ENCODE measurements around the gene EXOC1.

Gene EXOC1, protein sequence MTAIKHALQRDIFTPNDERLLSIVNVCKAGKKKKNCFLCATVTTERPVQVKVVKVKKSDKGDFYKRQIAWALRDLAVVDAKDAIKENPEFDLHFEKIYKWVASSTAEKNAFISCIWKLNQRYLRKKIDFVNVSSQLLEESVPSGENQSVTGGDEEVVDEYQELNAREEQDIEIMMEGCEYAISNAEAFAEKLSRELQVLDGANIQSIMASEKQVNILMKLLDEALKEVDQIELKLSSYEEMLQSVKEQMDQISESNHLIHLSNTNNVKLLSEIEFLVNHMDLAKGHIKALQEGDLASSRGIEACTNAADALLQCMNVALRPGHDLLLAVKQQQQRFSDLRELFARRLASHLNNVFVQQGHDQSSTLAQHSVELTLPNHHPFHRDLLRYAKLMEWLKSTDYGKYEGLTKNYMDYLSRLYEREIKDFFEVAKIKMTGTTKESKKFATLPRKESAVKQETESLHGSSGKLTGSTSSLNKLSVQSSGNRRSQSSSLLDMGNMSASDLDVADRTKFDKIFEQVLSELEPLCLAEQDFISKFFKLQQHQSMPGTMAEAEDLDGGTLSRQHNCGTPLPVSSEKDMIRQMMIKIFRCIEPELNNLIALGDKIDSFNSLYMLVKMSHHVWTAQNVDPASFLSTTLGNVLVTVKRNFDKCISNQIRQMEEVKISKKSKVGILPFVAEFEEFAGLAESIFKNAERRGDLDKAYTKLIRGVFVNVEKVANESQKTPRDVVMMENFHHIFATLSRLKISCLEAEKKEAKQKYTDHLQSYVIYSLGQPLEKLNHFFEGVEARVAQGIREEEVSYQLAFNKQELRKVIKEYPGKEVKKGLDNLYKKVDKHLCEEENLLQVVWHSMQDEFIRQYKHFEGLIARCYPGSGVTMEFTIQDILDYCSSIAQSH

GRCh38 chr4:55853484-55854046 lies at the start of gene EXOC1:
Gene EXOC1, plus strand, starts transcription at chr4:55853648. Its CDS starts 4,676 bp downstream, at chr4:55858324.
- peak within 1 kb of the TSS; percentile 82 for H3K9ac ChIP-seq (ENCODE audit: low read length)
- H3K4me3 ChIP-seq (ENCODE audit: low read length): peak within 1 kb of the TSS; percentile 95
- peak within 1 kb of the TSS; percentile 87 for H3K27ac ChIP-seq (ENCODE audit: low read depth, low read length)
- peaks cover 2% of the 10 kb centered on the region for H3K36me3 ChIP-seq (ENCODE audit: control insufficient read depth, insufficient read depth, low read length)
- peaks cover 8% of the 10 kb centered on the region for H3K4me1 ChIP-seq (ENCODE audit: control insufficient read depth, insufficient read depth, low read length)
- no peaks in the 10 kb centered on the region for H3K27me3 ChIP-seq (ENCODE audit: control insufficient read depth, insufficient read depth, low read length)

- no peaks in the 10 kb centered on the region for H3K36me3 ChIP-seq (ENCODE audit: control insufficient read depth, insufficient read depth, low read length)
- H3K27me3 ChIP-seq (ENCODE audit: control insufficient read depth, insufficient read depth, low read length): no peaks in the 10 kb centered on the region
- H3K27ac ChIP-seq (ENCODE audit: low read depth, low read length): no peak overlapping the region
- H3K4me3 ChIP-seq (ENCODE audit: low read length): no peak overlapping the region
- no peaks in the 10 kb centered on the region for H3K4me1 ChIP-seq (ENCODE audit: control insufficient read depth, insufficient read depth, low read length)
- H3K9ac ChIP-seq (ENCODE audit: low read length): no peak overlapping the region
Observed at GRCh38 chr4:55807556-55807955, 45.9 kb upstream of the EXOC1 start.

GRCh38 chr4:55808186-55808585 lies 45.3 kb upstream of the EXOC1 start:
- Histone ChIP-seq H3K27ac (ENCODE audit: low read depth, low read length) (no peak overlapping the region), H3K4me3 (ENCODE audit: low read length) (no peak overlapping the region), H3K9ac (ENCODE audit: low read length) (no peak overlapping the region), H3K4me1 (ENCODE audit: control insufficient read depth, insufficient read depth, low read length) (no peaks in the 10 kb centered on the region), H3K27me3 (ENCODE audit: control insufficient read depth, insufficient read depth, low read length) (no peaks in the 10 kb centered on the region), H3K36me3 (ENCODE audit: control insufficient read depth, insufficient read depth, low read length) (no peaks in the 10 kb centered on the region)

DNA sequence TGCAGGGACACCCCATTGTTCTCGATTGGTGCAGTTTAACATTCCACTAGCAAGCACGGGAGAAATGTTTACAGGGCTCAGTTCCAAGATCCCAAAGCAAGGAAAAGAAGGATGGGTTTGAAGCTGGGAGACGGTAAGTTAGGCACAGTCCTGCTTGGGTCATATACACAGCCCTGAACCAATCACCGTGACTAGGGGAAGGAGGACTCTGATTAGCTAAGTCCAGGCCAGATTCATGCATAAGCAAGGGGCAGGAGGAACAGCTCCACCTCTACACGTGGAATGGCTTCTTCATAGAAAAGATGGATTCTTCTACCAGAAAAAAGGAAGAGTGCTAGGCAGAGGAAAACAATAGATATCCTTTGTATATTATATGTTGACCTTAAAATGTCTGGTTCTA lies 44.8 kb upstream of the EXOC1 start:
- Histone ChIP-seq H3K27me3 (ENCODE audit: control insufficient read depth, insufficient read depth, low read length) (no peaks in the 10 kb centered on the region), H3K36me3 (ENCODE audit: control insufficient read depth, insufficient read depth, low read length) (no peaks in the 10 kb centered on the region), H3K9ac (ENCODE audit: low read length) (no peak overlapping the region), H3K27ac (ENCODE audit: low read depth, low read length) (no peak overlapping the region), H3K4me3 (ENCODE audit: low read length) (no peak overlapping the region), H3K4me1 (ENCODE audit: control insufficient read depth, insufficient read depth, low read length) (no peaks in the 10 kb centered on the region)

- Histone ChIP-seq H3K9ac (ENCODE audit: low read length) (no peak overlapping the region), H3K4me3 (ENCODE audit: low read length) (no peak overlapping the region), H3K27me3 (ENCODE audit: control insufficient read depth, insufficient read depth, low read length) (no peaks in the 10 kb centered on the region), H3K36me3 (ENCODE audit: control insufficient read depth, insufficient read depth, low read length) (no peaks in the 10 kb centered on the region), H3K27ac (ENCODE audit: low read depth, low read length) (no peak overlapping the region), H3K4me1 (ENCODE audit: control insufficient read depth, insufficient read depth, low read length) (no peaks in the 10 kb centered on the region)
Observed at GRCh38 chr4:55817691-55818090, 35.8 kb upstream of the EXOC1 start.

DNA sequence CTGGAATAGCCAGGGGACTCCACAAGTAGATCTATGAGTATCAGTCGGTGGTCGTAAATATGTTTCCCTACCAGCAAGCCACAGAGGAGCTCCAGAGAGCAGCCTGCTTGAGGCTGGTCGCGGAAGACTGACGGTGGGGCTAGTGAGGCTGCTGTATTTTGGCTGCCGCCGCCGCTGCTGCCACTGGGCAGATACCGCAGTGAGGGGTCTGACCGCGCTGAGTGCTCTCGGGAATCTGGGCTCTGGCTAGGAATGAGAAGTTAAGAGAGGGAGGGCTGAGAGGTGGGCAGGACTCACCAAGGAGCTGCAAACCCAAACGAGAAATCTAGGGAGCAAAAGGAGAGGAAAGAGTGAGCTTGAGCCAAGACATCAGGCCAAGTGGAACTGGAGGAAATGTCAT lies 33.8 kb upstream of the EXOC1 start, which contains the start of gene EXOC1L:
TSS of gene EXOC1L (plus strand) at position 157 of the 400 bp plus-strand sequence. CDS start at position 394, 237 bp downstream.
- no peak within 1 kb of the TSS for H3K4me3 ChIP-seq (ENCODE audit: low read length)
- no peak within 1 kb of the TSS for H3K9ac ChIP-seq (ENCODE audit: low read length)
- no peaks in the 10 kb centered on the region for H3K27me3 ChIP-seq (ENCODE audit: control insufficient read depth, insufficient read depth, low read length)
- no peak within 1 kb of the TSS for H3K27ac ChIP-seq (ENCODE audit: low read depth, low read length)
- H3K4me1 ChIP-seq (ENCODE audit: control insufficient read depth, insufficient read depth, low read length): no peaks in the 10 kb centered on the region
- no peaks in the 10 kb centered on the region for H3K36me3 ChIP-seq (ENCODE audit: control insufficient read depth, insufficient read depth, low read length)

- Histone ChIP-seq H3K27me3 (ENCODE audit: control insufficient read depth, insufficient read depth, low read length) (no peaks in the 10 kb centered on the region), H3K36me3 (ENCODE audit: control insufficient read depth, insufficient read depth, low read length) (no peaks in the 10 kb centered on the region), H3K27ac (ENCODE audit: low read depth, low read length) (no peak overlapping the region), H3K4me3 (ENCODE audit: low read length) (no peak overlapping the region), H3K4me1 (ENCODE audit: control insufficient read depth, insufficient read depth, low read length) (no peaks in the 10 kb centered on the region), H3K9ac (ENCODE audit: low read length) (no peak overlapping the region)
Observed at GRCh38 chr4:55820279-55820678, 33.2 kb upstream of the EXOC1 start.

GRCh38 chr4:55822329-55822728 lies 31.1 kb upstream of the EXOC1 start:
- Histone ChIP-seq H3K27ac (ENCODE audit: low read depth, low read length) (no peak overlapping the region), H3K4me3 (ENCODE audit: low read length) (no peak overlapping the region)

GRCh38 chr4:55824865-55825264 lies 28.6 kb upstream of the EXOC1 start:
- Histone ChIP-seq H3K9ac (ENCODE audit: low read length) (no peak overlapping the region), H3K4me1 (ENCODE audit: control insufficient read depth, insufficient read depth, low read length) (no peaks in the 10 kb centered on the region), H3K27me3 (ENCODE audit: control insufficient read depth, insufficient read depth, low read length) (no peaks in the 10 kb centered on the region), H3K27ac (ENCODE audit: low read depth, low read length) (no peak overlapping the region), H3K36me3 (ENCODE audit: control insufficient read depth, insufficient read depth, low read length) (no peaks in the 10 kb centered on the region), H3K4me3 (ENCODE audit: low read length) (no peak overlapping the region)

More at GRCh38 chr4:55822329-55822728, 31.1 kb upstream of the EXOC1 start:
- Histone ChIP-seq H3K9ac (ENCODE audit: low read length) (no peak overlapping the region), H3K36me3 (ENCODE audit: control insufficient read depth, insufficient read depth, low read length) (no peaks in the 10 kb centered on the region), H3K4me1 (ENCODE audit: control insufficient read depth, insufficient read depth, low read length) (no peaks in the 10 kb centered on the region), H3K27me3 (ENCODE audit: control insufficient read depth, insufficient read depth, low read length) (no peaks in the 10 kb centered on the region)

DNA sequence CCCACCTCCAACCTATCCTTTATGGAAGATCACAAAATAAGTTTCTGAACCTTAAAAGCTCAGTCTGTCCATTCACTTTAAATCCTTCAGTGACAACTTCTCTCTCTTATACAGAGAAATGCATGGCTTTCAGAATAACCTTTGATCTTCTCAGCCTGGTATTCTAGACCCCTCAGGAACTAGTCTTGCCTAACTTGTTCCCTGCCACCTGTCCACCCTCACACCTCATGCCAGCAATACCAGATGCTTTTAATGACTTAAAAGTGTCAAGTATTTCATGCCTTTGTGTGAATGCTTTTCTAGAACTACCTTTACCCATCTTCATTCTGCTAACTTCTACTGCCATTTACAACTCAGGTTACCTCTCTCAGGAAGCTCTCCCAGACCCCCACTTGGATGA lies 26.5 kb upstream of the EXOC1 start:
- no peaks in the 10 kb centered on the region for H3K4me1 ChIP-seq (ENCODE audit: control insufficient read depth, insufficient read depth, low read length)
- no peak overlapping the region for H3K4me3 ChIP-seq (ENCODE audit: low read length)
- no peaks in the 10 kb centered on the region for H3K27me3 ChIP-seq (ENCODE audit: control insufficient read depth, insufficient read depth, low read length)
- H3K9ac ChIP-seq (ENCODE audit: low read length): no peak overlapping the region
- H3K36me3 ChIP-seq (ENCODE audit: control insufficient read depth, insufficient read depth, low read length): no peaks in the 10 kb centered on the region
- H3K27ac ChIP-seq (ENCODE audit: low read depth, low read length): no peak overlapping the region

- H3K27me3 ChIP-seq (ENCODE audit: control insufficient read depth, insufficient read depth, low read length): no peaks in the 10 kb centered on the region
Observed at GRCh38 chr4:55827582-55827981, 25.9 kb upstream of the EXOC1 start.

GRCh38 chr4:55830048-55830447 lies 23.4 kb upstream of the EXOC1 start:
- Histone ChIP-seq H3K36me3 (ENCODE audit: control insufficient read depth, insufficient read depth, low read length) (no peaks in the 10 kb centered on the region), H3K9ac (ENCODE audit: low read length) (no peak overlapping the region), H3K4me1 (ENCODE audit: control insufficient read depth, insufficient read depth, low read length) (no peaks in the 10 kb centered on the region), H3K27ac (ENCODE audit: low read depth, low read length) (no peak overlapping the region), H3K27me3 (ENCODE audit: control insufficient read depth, insufficient read depth, low read length) (no peaks in the 10 kb centered on the region), H3K4me3 (ENCODE audit: low read length) (no peak overlapping the region)

More at GRCh38 chr4:55827582-55827981, 25.9 kb upstream of the EXOC1 start:
- Histone ChIP-seq H3K4me3 (ENCODE audit: low read length) (no peak overlapping the region), H3K4me1 (ENCODE audit: control insufficient read depth, insufficient read depth, low read length) (no peaks in the 10 kb centered on the region), H3K27ac (ENCODE audit: low read depth, low read length) (no peak overlapping the region), H3K36me3 (ENCODE audit: control insufficient read depth, insufficient read depth, low read length) (no peaks in the 10 kb centered on the region), H3K9ac (ENCODE audit: low read length) (no peak overlapping the region)
